Fibroblast of skin of left quadriceps (primary cell): Measurements from ENCODE around the gene ASB7.
"Not testable (repeated sequence)": the region's sequence is repeated elsewhere in the genome, so short reads cannot be mapped to it uniquely, and the experiment has no call there.

Experiments
- DNase-seq, 2 experiments: peaks; one replicate each; pipeline ENCODE4 v3.0.0-alpha.2; 2013; ENCODE audit warnings: low read depth in 2 of 2

The ASB7 gene

GRCh38 chr15:100651253-100651652 lies 48.9 kb downstream of the ASB7 start:
- DNase-seq: no peak

- DNase-seq: no peak
These were observed 49.7 kb downstream of the ASB7 start for GRCh38 chr15:100652116-100652515.

GRCh38 chr15:100653608-100654007 lies 51.2 kb downstream of the ASB7 start:
- no peak for DNase-seq

- no peak for DNase-seq
These were observed 56.5 kb downstream of the ASB7 start for GRCh38 chr15:100658895-100659294.

GRCh38 chr15:100661156-100661555 lies 58.8 kb downstream of the ASB7 start:
- DNase-seq: no peak

- DNase-seq: no peak
These were observed 60.9 kb downstream of the ASB7 start for GRCh38 chr15:100663086-100663914.

- no peak for DNase-seq
These were observed 61.5 kb downstream of the ASB7 start for GRCh38 chr15:100663915-100664281.

- DNase-seq: no peak
These were observed 63.2 kb downstream of the ASB7 start for GRCh38 chr15:100665570-100665969.

- DNase-seq: peak; percentile 63
These were observed 65.3 kb downstream of the ASB7 start for GRCh38 chr15:100667405-100668347.

- DNase-seq: no peak
These were observed 66.0 kb downstream of the ASB7 start for GRCh38 chr15:100668348-100668745.

- DNase-seq: no peak
These were observed 66.9 kb downstream of the ASB7 start for GRCh38 chr15:100669260-100669659.

GRCh38 chr15:100670505-100671021 lies 68.2 kb downstream of the ASB7 start:
- no peak for DNase-seq

GRCh38 chr15:100671124-100671680 lies 68.8 kb downstream of the ASB7 start:
- no peak for DNase-seq

- DNase-seq: no peak
These were observed 69.6 kb downstream of the ASB7 start for GRCh38 chr15:100671858-100672543.

GRCh38 chr15:100672959-100673358 lies 70.6 kb downstream of the ASB7 start:
- DNase-seq: no peak

GRCh38 chr15:100679151-100679550 lies 76.8 kb downstream of the ASB7 start:
- not testable (repeated sequence) for DNase-seq

GRCh38 chr15:100680726-100681125 lies 78.3 kb downstream of the ASB7 start:
- no peak for DNase-seq

- no peak for DNase-seq
These were observed 79.0 kb downstream of the ASB7 start for GRCh38 chr15:100681335-100681746.

GRCh38 chr15:100682468-100682867 lies 80.1 kb downstream of the ASB7 start:
- no peak for DNase-seq

- no peak for DNase-seq
These were observed 81.0 kb downstream of the ASB7 start for GRCh38 chr15:100683434-100683833.

- DNase-seq: no peak
These were observed 82.2 kb downstream of the ASB7 start for GRCh38 chr15:100684591-100684990.
